Fibroblast of pulmonary artery (primary cell): ENCODE measurements around the gene POLQ.

Experiments
- DNase-seq: peaks from one replicate; pipeline ENCODE4 v3.0.0-alpha.2; 2010; ENCODE audit warnings: low read depth
- H3K4me3 ChIP-seq: replicated peaks from 2 replicates; pipeline ENCODE4 v1.5.1; 2011; ENCODE audit warnings: low read depth, mild to moderate bottlenecking, control low read depth, low read length, moderate library complexity
- CTCF ChIP-seq: IDR thresholded peaks from 2 replicates; pipeline ENCODE4 v1.5.1; 2011; ENCODE audit warnings: mild to moderate bottlenecking, control low read depth, low read length, inconsistent platforms; ENCODE audit errors: missing control alignments

Gene POLQ

GRCh38 chr3:121514496-121514895, 31.3 kb downstream of the POLQ start:
- no peak for DNase-seq
- no peak for TF ChIP-seq CTCF
- no peak overlapping the region for H3K4me3 ChIP-seq

GRCh38 chr3:121508389-121508788, 37.4 kb downstream of the POLQ start:
- no peak for TF ChIP-seq CTCF
- DNase-seq: no peak
- H3K4me3 ChIP-seq: no peak overlapping the region

GRCh38 chr3:121505256-121505655, 40.5 kb downstream of the POLQ start:
- no peak overlapping the region for H3K4me3 ChIP-seq
- DNase-seq: no peak
- TF ChIP-seq CTCF: no peak

- DNase-seq: no peak
- TF ChIP-seq CTCF: no peak
- no peak overlapping the region for H3K4me3 ChIP-seq
Measured at GRCh38 chr3:121504618-121505017, 41.2 kb downstream of the POLQ start.

GRCh38 chr3:121496786-121497185, 49.0 kb downstream of the POLQ start:
- no peak for DNase-seq
- no peak for TF ChIP-seq CTCF
- no peak overlapping the region for H3K4me3 ChIP-seq

- no peak for TF ChIP-seq CTCF
- DNase-seq: peak; percentile 20
- no peak overlapping the region for H3K4me3 ChIP-seq
Measured at GRCh38 chr3:121493431-121493830, 52.4 kb downstream of the POLQ start.

- no peak overlapping the region for H3K4me3 ChIP-seq
- no peak for DNase-seq
- no peak for TF ChIP-seq CTCF
Measured at GRCh38 chr3:121491683-121492320, 54.0 kb downstream of the POLQ start.
